ENCODE data around the gene SLC6A9. TPM values are rescaled to one million over a fixed set of nuclear protein-coding genes. Genes with fewer than 3 reads are reported as not detected.

SLC6A9 gene
- total and polyA plus RNA-seq, 8 donors, result 1.1 to 40.8 (median 2.3) TPM; not detected in 1

DNA sequence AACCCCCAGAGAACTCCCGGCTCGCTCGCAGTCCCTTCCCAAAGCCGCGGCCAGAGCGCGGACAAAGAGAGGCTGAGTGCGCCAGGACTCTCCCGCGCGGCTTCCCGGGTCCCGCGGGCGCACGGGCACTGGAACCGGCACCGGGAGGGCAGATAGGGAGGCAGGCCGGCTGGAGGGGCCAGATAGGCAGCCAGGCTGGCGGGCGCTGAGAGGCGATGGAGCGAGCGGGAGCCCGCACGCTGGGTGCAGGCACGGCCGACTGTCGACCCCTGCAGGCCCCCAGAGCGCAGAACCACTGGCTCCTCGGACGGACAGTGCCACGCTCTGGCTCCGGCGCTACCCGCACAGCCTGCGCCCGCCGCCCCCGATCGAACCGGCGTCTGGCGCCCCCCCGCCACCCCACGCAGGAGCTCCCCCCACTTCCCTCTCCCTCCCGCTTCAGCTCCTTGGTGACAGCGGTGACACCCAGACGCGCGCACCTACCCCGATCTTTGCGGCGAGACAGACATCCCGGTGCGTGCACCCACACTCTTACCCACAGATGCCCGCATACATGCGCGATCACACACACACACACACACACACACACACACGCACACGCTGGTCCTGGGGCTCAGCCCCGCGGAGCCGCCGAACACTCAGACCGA, 534 bp downstream of the SLC6A9 start:
- peak in 1 of 2 donors; percentile 84 for DNase-seq
- H3K36me3 ChIP-seq, result no peaks in the 10 kb centered on the region
- 0 to 1% (median 0%) methylated on average over 15 to 66 of the region's 66 CpGs for WGBS, 5 donors
- H3K27ac ChIP-seq, result peak overlapping the region; percentile 83 to 92 (median 90)
- no peaks in the 10 kb centered on the region for H3K27me3 ChIP-seq
- peaks cover 22 to 69% (median 47%) of the 10 kb centered on the region in 4 donors for H3K4me1 ChIP-seq
- H3K9me3 ChIP-seq, result no peaks in the 10 kb centered on the region
- H3K4me3 ChIP-seq, result peak overlapping the region; percentile 73 to 94 (median 79)
- TF ChIP-seq POLR2AphosphoS5 (IDR thresholded peaks at IDR 0.05) (no peak), POLR2A (IDR thresholded peaks at IDR 0.05) (no peak), EP300 (IDR thresholded peaks at IDR 0.05) (no peak)
- TF ChIP-seq, protein P1, sequence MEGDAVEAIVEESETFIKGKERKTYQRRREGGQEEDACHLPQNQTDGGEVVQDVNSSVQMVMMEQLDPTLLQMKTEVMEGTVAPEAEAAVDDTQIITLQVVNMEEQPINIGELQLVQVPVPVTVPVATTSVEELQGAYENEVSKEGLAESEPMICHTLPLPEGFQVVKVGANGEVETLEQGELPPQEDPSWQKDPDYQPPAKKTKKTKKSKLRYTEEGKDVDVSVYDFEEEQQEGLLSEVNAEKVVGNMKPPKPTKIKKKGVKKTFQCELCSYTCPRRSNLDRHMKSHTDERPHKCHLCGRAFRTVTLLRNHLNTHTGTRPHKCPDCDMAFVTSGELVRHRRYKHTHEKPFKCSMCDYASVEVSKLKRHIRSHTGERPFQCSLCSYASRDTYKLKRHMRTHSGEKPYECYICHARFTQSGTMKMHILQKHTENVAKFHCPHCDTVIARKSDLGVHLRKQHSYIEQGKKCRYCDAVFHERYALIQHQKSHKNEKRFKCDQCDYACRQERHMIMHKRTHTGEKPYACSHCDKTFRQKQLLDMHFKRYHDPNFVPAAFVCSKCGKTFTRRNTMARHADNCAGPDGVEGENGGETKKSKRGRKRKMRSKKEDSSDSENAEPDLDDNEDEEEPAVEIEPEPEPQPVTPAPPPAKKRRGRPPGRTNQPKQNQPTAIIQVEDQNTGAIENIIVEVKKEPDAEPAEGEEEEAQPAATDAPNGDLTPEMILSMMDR (IDR thresholded peaks at IDR 0.05), result no peak
- intact Hi-C loops (cut with DNase I; ENCODE audit: low total_unique reads), result no loop called here

DNA sequence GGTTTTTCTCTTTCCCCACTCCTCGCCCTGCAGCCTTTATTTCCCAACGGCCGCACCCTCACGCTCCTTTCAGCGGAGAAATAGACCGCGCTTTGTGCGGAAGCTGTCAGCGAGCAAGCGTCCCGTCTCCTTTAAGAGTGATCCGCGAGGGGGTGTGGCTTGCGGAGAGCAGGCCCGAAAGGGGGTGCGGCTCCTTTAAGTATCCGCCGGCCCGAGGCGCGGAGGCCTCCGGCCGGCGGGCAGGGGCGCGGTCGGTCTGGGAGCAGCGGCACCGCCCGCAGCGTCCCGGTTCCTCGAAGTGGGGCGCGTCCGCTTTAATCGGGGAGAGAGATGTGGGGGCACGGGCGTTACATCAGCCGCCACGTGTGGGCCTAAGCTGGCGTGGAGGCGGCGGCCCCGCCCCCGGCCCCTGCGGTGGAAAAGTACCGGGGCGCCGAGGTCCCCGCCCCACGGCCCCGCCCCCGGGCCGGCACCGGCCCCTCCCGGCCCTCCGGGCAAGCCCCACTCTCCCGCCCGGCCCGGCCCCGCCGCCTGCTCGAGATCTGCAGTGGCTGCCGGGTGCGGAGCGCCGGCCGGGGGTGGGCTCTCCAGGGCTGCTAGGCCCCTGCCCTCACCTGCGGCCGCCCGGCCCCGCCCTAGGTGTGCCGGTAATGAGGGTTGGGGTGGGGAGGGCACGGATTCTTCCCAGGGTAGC, 1.2 kb downstream of the SLC6A9 start:
- DNase-seq, result peak; percentile 93 to 96
- intact Hi-C loops (cut with DNase I; ENCODE audit: low total_unique reads), result no loop called here
- Histone ChIP-seq H3K27me3 (no peaks in the 10 kb centered on the region), H3K4me1 (peaks cover 20 to 68% (median 41%) of the 10 kb centered on the region in 4 donors), H3K9me3 (no peaks in the 10 kb centered on the region), H3K27ac (peak overlapping the region; percentile 83 to 92 (median 90)), H3K36me3 (no peaks in the 10 kb centered on the region), H3K4me3 (peak overlapping the region; percentile 73 to 94 (median 79))
- 0 to 1% (median 0%) methylated on average over 17 to 75 of the region's 75 CpGs for WGBS, 5 donors
- TF ChIP-seq, protein P1 (IDR thresholded peaks at IDR 0.05), result no peak
- no peak for TF ChIP-seq EP300 (IDR thresholded peaks at IDR 0.05)
- peak in 2 of 3 donors; percentile 46 to 56 for TF ChIP-seq POLR2AphosphoS5 (IDR thresholded peaks at IDR 0.05)

DNA sequence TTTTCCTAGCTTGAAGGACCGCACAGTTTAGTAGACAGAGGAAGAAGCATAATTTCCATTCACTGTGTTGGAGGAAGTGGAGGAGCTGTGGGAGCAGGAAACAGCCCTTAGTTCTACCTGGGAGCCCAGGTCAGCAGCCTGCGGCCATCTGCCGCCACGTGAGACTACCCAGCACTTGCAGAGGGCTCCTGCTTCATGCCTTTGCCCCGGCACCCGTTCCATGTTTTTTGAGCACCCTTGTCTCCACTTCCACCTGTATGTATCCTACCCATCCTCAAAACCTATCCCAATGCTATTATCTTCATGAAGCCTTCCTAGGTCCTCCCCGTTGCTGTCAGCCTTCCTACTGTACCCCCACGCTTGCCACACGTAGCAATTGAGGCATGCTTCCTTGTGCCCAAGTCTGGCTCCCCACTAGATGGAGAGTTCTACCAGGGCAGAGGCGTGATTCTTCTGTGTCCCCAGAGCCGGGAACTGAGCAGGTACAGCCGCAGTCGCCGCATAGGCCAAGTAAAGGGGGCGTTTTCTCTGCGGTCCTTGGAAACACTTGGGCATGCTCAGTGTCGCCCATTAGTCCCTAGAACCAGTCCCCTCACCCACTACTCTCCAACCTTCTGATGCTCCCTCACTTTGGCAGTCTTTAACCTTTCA, 1.9 kb downstream of the SLC6A9 start:
- Histone ChIP-seq H3K27ac (peak overlapping the region; percentile 83 to 92 (median 90)), H3K4me3 (peak overlapping the region; percentile 73 to 94 (median 79)), H3K36me3 (no peaks in the 10 kb centered on the region), H3K9me3 (no peaks in the 10 kb centered on the region), H3K4me1 (peaks cover 20 to 69% (median 41%) of the 10 kb centered on the region in 4 donors), H3K27me3 (no peaks in the 10 kb centered on the region)
- 22 to 26% (median 25%) methylated on average over 17 of the region's 17 CpGs for WGBS, 5 donors
- TF ChIP-seq, protein P1 (IDR thresholded peaks at IDR 0.05), result no peak
- no peak for TF ChIP-seq POLR2AphosphoS5 (IDR thresholded peaks at IDR 0.05)
- TF ChIP-seq EP300 (IDR thresholded peaks at IDR 0.05), result no peak
- TF ChIP-seq POLR2A (IDR thresholded peaks at IDR 0.05), result no peak
- DNase-seq, result no peak
- intact Hi-C loops (cut with DNase I; ENCODE audit: low total_unique reads), result no loop called here

DNA sequence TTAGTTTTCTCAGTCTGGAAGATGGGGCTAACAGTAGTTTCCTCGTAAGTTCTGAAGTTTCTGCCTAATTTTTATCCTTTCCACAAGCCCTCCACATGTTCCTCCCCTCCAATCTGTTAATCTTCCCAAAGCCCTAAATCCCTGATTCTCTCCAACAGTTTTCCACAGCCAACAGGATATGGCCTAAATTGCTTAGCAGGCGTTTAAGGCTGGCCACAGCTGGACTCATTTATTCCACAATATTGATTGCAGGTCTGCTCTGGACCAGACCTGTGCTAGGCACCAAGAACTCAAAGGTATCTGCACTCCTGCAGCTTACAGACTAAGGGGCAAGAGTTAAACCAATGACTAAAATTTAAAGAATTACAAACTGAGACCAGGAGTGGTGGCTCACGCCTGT, 3.9 kb downstream of the SLC6A9 start:
- Histone ChIP-seq H3K4me3 (no peak overlapping the region), H3K27me3 (no peaks in the 10 kb centered on the region), H3K36me3 (peaks cover 0 to 17% (median 3%) of the 10 kb centered on the region in 4 donors), H3K4me1 (peaks cover 20 to 57% (median 28%) of the 10 kb centered on the region in 4 donors), H3K27ac (no peak overlapping the region), H3K9me3 (no peaks in the 10 kb centered on the region)
- WGBS, 5 donors, result 90 to 95% (median 94%) methylated on average over 3 of the region's 3 CpGs
- TF ChIP-seq, protein P1 (IDR thresholded peaks at IDR 0.05), result no peak
- intact Hi-C loops (cut with DNase I; ENCODE audit: low total_unique reads), result no loop called here
- no peak for DNase-seq
